Measurements from ENCODE around the gene ARSH.
A peak's percentile ranks its signal among the peaks of the same experiment; 100 is the strongest.

The ARSH gene

GRCh38 chrX:2965965-2966364 lies 40.4 kb upstream of the ARSH start:
- Histone ChIP-seq H3K36me3 (ENCODE audit: control insufficient read depth, insufficient read depth, low read length) (no peaks in the 10 kb centered on the region), H3K27me3 (replicated peaks; ENCODE audit: control insufficient read depth, insufficient read depth, low read length) (no peaks in the 10 kb centered on the region), H3K4me3 (replicated peaks; ENCODE audit: low read depth, low read length) (no peak overlapping the region)
- no peak for TF ChIP-seq CTCF (IDR thresholded peaks at IDR 0.05; ENCODE audit: insufficient read depth, low read length, poor library complexity, severe bottlenecking)
- DNase-seq (ENCODE audit: extremely low read depth, insufficient read length) = peak; percentile 9

- TF ChIP-seq CTCF (IDR thresholded peaks at IDR 0.05; ENCODE audit: insufficient read depth, low read length, poor library complexity, severe bottlenecking) = no peak
- Histone ChIP-seq H3K27me3 (replicated peaks; ENCODE audit: control insufficient read depth, insufficient read depth, low read length) (no peaks in the 10 kb centered on the region), H3K4me3 (replicated peaks; ENCODE audit: low read depth, low read length) (no peak overlapping the region), H3K36me3 (ENCODE audit: control insufficient read depth, insufficient read depth, low read length) (no peaks in the 10 kb centered on the region)
- DNase-seq (ENCODE audit: extremely low read depth, insufficient read length) = no peak
These were observed 39.3 kb upstream of the ARSH start for GRCh38 chrX:2967012-2967411.

- Histone ChIP-seq H3K27me3 (replicated peaks; ENCODE audit: control insufficient read depth, insufficient read depth, low read length) (no peaks in the 10 kb centered on the region), H3K36me3 (ENCODE audit: control insufficient read depth, insufficient read depth, low read length) (no peaks in the 10 kb centered on the region), H3K4me3 (replicated peaks; ENCODE audit: low read depth, low read length) (no peak overlapping the region)
- TF ChIP-seq CTCF (IDR thresholded peaks at IDR 0.05; ENCODE audit: insufficient read depth, low read length, poor library complexity, severe bottlenecking) = no peak
- no peak for DNase-seq (ENCODE audit: extremely low read depth, insufficient read length)
These were observed 38.8 kb upstream of the ARSH start for GRCh38 chrX:2967584-2967983.

- no peak overlapping the region for H3K4me3 ChIP-seq (replicated peaks; ENCODE audit: low read depth, low read length)
- TF ChIP-seq CTCF (IDR thresholded peaks at IDR 0.05; ENCODE audit: insufficient read depth, low read length, poor library complexity, severe bottlenecking) = no peak
- no peak for DNase-seq (ENCODE audit: extremely low read depth, insufficient read length)
These were observed 38.1 kb upstream of the ARSH start for GRCh38 chrX:2967998-2968909.

GRCh38 chrX:2969021-2969420 lies 37.3 kb upstream of the ARSH start:
- TF ChIP-seq CTCF (IDR thresholded peaks at IDR 0.05; ENCODE audit: insufficient read depth, low read length, poor library complexity, severe bottlenecking) = no peak
- H3K4me3 ChIP-seq (replicated peaks; ENCODE audit: low read depth, low read length) = no peak overlapping the region

More at GRCh38 chrX:2967998-2968909, 38.1 kb upstream of the ARSH start:
- Histone ChIP-seq H3K36me3 (ENCODE audit: control insufficient read depth, insufficient read depth, low read length) (no peaks in the 10 kb centered on the region), H3K27me3 (replicated peaks; ENCODE audit: control insufficient read depth, insufficient read depth, low read length) (no peaks in the 10 kb centered on the region)

More at GRCh38 chrX:2969021-2969420, 37.3 kb upstream of the ARSH start:
- Histone ChIP-seq H3K36me3 (ENCODE audit: control insufficient read depth, insufficient read depth, low read length) (no peaks in the 10 kb centered on the region), H3K27me3 (replicated peaks; ENCODE audit: control insufficient read depth, insufficient read depth, low read length) (no peaks in the 10 kb centered on the region)
- no peak for DNase-seq (ENCODE audit: extremely low read depth, insufficient read length)

All from GM06990 (cell line).